HG03457 (cell line): ENCODE measurements around the gene KIAA0753.

ENCODE experiments used
- ATAC-seq: cut with Tn5 transposase; IDR thresholded peaks from one replicate; pipeline ENCODE4 v1.9.1; 2021; ENCODE audit warnings: moderate number of reproducible peaks; ENCODE audit not compliant: unreplicated experiment

KIAA0753 gene

DNA sequence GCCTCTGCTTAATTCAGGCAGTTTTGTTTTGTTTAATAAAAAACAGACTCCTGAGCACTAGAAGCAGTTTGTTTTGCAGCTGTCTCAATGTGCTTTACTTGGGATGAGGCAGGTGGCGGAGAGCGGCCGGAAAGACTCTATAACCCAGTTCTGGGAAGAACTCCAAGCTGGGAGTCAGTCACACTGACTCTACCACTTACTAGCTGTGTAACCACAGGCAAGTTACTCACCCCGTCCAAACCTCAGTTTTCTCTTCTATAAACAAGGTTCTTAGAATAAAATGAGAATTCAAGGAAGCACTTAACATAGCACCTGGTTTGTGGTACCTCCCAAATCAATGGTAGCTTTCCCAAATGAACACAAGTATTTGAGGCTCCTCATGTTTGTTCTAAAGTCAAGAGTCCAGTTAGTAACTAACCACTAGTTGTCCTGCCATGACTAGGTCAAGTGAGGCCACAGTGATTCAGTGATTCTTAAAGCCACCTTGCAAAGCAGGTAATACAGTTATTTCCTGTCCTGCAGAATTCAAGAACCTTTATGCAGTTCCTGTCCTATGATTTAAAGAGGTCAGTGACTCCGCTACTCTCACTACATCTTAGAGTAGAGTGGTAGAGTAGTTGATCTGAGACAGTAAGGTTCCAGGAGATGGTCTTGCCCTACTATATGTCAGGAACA lies 3.1 kb upstream of the KIAA0753 start:
- no peak for ATAC-seq

DNA sequence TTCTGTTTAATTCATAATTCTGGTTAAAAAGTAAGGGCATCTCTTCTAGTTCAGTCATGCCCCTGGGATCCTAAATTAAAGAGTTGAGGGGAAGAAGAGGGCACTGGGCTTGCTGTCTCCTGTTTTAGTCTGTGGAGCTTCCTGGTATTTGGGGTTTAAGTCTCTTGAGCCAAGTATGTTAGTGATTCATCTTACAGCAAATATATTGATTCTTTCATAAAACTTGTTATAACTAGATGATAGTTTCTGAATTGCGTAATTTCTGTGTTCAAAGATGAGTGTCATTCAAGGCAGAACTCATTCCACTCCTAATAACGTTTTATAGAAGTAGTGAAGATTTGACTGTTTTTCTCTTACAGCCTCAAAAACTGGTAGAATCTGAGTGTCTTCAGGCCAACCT lies 2.1 kb upstream of the KIAA0753 start:
- ATAC-seq, result no peak

DNA sequence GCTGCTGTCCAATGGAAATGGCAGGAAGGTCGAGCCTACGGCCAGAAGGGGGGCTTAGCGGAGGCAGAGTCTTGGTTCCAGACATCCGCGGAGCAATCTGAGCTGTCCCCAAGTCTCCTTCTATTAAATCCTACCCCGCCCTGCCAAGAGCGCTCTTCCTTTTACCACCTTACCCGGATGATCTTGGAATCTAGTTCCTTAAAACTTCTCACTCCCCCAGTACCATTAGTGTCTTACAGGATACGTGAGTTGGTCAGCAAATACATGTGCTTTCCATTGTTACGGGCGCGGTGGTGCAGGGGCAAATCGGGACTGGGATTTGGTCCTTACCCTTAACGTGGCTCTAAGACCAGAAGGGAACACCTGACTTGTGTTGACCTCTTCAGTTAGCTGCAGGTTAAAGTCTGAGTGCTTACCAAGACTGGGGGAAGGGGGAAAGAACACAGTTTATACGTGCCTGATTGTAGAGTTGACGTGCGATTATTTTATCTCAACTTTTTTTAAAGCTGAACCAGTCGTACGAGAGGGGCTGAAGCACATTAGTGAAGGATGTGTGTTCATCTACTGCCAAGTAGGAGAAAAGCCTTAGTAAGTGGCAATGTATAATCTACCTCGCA lies 844 bp upstream of the KIAA0753 start:
- peak; percentile 3 for ATAC-seq

DNA sequence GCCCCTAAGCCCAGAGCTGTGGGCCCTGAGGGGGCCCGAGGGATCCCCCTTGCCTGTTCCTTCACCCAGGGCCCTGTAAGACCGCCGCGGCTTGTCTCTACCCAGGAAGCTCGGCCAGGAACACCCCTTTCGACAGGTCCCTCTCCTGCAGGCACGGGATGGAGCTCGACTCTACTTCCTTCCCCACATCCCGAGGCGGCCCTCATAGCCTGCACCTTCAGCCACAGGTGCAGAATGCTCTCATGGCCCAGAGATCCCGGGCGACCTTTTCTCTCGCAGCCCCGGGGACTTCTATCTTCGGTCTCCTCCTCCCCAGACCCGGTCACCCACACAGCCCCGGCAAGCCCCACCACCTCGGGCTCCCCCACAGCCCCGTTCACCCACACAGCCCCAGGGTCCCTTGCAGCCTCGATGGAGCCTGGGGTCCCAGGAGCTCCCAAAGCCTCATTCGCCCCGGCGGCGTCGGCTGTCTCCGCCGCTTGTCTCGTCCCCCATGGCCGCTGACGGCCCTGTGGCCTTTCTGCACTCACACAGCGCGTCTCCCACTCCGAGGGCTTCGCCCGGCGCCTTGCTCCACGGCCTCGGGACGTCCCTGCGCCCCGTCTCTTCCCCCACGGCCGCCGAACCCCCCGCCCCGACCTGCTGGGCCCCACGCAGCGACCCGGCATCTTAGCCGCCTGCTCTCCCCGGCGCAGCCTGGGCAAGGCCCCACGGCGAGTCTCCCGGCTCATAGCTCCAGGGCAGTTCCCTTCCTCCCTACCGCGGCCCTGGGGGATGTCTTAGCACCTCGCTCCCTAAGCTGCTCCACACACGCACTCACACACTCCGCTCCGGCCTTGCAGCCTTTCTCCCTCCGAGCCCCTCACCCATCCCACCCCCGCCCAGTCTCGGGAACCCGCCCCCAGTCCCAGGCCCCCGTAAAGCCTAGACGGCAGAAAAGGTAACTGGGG lies 650 bp downstream of the KIAA0753 start:
- peak; percentile 3 for ATAC-seq

DNA sequence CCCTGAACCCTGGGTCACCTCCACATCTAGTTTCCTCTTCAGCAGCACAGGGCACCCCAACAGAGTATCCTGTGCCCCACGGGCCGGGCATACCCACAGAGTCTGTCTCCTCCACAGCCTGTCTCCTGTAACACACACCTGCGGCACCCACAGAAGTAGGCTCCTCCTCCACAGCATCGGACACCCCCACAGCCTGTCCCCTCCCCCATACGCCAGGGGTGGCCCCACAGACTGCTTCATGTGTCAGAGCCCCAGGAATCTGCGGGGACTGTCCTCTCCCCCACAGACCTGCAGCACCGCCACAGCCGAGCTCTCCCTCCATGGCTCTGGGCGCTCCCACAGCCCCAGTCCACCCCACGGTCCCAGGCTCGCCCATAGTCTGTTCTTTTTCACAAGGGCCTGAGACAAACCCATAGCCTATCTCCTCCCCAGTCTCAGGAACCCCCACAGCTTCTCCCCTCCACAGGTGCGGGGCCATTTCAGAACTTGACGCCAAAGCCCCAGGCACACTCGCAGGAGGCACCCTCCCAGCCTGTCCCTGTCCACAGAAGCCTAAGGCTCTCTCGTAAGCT lies 1.4 kb downstream of the KIAA0753 start:
- no peak for ATAC-seq

DNA sequence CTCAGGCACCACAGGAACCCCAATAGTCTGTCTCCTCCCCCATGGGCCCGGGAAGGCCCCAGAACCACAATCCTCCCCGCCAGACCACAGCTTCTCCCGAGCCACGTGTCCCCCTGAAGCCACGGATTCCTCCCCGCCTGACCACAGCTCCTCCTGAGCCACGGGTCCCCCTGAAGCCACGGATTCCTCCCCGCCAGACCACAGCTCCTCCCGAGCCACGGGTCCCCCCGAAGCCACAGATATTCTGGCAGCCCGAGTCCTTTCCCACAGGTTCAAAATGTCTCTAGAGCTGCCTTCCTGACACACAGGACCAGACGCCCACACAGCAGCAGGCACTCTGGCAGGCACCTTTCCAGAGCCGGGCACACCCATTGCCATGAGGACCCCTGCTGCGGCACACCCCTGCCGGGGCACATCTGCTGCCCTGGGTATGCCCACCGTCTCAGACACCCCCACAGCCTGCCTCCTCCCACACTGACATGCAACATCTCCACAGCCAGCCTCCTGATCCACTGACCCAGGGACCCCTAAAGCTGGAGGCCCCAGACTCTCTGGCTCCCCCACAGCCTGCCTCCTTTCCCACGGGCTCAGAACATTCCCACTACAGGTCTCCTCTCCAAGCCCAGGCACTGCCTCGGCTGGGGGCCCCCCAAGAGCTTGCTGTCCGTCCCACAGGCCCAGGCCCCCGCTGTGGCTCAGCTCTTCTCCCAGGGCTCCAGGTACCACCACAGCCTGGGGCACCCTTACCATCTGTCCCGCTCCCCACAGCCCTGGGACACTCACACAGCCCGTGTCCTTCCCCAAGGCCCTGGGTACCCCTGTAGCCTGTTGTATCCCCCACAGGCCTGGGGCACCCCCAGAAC lies 2.2 kb downstream of the KIAA0753 start:
- ATAC-seq, result no peak

DNA sequence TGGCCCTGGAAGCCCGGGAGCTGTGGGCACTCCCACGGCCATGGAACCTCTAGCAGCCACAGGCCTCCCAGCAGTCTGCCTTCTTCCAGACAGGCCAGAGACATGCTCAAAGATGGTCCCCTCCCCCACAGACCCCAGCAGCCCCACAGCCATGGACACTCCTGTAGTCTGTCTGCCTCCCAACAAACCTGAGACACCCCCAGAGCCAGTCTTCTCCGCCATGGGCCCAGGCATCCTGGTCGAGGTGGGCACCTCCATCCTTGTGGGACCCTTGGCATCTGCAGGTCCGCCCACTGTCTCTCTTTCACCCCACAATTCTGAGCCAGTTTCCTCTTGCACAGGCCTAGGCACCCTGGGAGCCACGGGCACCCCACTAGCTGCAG lies 3.1 kb downstream of the KIAA0753 start:
- ATAC-seq, result no peak

DNA sequence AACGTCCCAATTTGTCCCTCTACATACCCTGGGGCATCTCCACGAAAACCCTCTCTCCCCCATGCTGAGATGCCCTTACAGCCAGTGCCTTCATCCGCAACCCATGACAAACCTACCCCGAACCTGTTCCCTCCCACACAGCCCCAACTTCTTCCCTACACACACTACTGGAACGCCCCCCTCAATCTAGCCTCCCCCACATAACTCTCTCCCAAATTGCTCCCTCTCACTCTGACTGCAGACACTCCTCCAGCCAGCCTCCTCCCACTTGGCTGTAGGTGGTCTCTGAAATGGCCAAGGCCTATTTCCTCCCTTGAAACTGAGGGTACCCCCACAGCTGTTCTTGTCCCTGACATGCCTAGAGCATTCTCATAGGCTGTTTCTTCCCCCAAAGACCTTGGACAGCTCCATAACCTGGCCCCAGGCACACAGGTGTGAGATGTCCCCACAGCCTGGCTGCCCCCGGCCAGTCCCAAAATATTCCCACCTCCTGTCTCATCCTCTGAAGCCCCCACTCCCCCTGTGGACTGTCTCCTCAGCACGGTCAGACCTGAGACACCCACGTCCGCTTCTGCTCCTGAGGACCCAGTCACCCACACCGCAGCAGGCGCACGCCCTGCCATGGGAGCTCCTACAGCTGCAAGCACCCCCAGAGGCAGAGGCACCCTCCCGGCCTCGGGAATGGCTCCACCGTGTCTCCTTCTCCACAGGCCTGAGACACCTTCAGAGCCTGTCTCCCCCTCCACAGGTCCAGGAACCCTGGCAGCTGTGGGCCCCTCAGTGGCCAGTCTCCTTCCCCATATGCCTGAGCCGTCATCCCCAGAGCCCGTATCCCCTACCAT lies 3.7 kb downstream of the KIAA0753 start:
- ATAC-seq, result no peak

DNA sequence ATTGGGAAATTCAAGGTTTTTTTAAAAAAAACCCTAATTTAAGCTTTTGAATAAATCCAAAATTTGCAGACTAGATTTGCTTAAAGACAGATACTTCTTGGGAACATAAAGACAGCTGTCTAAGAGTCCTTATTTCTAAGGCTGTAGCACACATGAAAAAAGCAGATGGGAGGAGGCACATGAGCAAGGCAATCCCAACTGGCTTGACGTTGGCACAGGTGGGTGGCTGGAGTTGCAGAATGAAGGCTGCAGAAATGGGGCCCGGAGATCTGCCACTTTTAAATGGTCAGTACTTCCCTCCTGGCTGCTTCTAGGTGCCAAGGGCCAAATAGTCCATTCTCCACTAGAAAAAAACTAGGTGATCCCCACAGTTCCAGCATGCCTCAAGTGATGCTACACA lies 4.4 kb downstream of the KIAA0753 start:
- ATAC-seq, result no peak

DNA sequence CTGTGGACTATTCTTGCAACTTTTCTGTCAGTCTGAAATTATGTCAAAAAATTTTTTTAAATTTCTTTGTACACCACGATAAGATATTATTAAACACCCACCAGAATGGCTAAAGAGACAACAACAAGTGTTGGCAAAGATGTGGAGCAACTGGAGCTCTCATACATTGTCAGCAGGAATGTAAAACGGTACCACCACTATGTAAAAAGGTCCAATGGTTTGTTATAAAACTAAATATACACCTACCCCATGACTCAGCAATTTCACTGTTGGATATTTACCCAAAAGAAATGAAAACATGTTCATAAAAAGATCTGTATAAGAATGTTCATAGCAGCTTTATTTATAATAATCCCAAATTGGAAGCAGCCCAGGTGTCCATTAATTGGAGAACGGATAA lies 7.2 kb downstream of the KIAA0753 start:
- no peak for ATAC-seq

DNA sequence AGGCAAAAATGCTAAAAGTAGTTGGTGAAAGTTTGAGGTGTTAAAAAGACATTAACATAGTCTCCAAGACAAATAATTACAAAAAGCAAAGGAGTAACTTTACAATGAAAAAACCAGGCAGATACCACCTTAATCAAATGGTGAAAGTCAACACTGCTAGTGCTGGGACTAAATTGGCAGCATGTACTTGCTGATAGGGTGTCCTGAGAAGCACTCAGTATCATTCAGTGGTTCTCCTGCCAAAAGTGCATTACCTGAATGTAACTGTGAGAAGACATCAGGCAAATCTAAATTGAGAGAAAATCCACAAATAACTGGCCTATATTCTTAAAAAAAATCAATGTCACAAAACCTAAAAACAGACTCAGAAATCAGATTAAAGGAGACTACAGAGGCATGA lies 8.0 kb downstream of the KIAA0753 start:
- ATAC-seq, result no peak

DNA sequence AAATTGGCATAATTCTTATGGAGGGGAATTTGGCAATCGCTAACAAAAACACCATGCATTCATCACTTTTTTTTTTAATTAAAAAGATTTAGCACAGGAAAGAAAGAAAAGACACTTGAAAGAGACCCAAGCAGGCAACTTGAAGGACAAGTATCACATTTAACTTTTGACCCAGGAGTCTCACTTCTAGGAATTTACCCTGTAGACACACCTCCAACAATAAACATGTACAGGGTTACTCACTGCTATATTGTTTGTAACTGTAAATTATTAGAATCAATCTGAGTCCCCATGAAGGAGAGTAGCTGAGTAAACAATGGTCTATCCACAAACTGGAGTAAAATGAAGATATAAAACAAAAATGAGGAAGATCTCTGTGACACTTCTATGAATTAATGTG lies 10.1 kb downstream of the KIAA0753 start:
- ATAC-seq, result no peak

DNA sequence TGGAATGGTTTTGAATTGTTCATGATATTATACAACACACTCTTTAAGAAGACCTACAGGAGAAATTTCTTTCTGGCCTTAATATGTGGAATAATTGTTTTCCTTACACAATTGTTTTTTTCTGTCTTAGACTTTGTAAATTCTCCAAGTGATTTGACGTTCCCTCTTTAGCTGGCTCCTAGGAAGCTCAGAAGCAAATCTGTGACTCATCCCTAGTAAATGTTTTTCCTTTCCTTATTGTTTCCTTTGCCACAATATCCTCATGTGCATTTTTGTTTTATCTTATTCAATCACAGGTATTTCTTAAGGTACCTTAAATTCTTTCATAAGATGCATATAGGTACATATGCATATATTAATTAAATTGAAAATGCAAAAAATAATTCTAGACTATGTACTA lies 13.5 kb downstream of the KIAA0753 start:
- ATAC-seq, result no peak

DNA sequence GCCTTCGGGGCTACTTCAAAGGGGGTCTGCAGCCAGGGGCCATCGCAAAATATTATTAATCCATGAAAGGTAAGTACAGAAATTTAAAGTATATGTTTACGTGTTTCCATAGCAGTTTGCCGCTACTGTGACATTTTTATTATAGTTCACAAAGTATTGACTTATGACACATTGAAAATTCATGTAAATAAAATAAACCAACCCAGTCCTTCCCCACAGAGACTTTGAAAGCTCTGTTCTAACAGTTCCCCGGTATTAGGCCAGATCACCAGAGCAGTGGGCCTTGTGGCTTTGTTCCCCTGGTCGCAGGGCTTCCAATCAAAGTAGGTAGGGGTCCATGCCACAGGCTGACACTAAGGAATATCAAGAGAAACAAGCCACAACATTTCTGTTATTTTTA lies 13.9 kb downstream of the KIAA0753 start:
- no peak for ATAC-seq

DNA sequence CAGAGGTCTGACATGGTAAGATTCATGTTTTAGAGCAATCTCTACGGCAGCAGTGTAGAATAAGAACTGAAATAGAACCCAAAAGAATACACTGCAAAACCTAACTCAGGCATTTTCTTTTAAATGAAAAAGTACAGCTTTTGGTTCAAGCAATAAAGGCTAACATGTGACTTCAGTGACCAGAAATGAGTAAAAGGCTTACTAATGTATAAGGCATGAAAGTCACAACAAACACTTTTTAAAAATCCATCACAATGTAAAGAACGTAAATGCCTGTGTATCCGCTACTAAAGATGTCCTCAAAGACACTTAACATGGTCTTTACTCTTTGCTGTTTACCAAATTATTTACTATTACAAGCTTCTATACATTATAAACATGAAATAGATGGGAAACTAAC lies 16.6 kb downstream of the KIAA0753 start:
- no peak for ATAC-seq

DNA sequence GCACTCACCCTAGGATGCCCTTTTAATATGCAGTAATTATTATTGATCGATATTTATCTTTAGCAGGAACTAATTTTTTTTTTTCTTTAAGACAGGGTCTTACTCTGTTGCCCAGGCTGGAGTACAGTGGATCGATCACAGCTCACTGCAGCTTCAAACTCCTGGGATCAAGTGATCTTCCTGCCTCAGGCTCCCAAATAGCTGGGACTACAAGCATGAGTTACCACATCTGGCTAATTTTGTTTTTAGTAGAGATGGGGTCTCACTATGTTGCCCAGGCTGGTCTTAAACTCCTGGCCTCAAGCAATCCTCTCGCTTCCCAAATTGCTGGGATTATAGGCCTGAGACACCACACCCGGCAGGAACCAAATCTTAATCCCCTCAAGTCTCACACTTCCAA lies 29.3 kb downstream of the KIAA0753 start:
- no peak for ATAC-seq

DNA sequence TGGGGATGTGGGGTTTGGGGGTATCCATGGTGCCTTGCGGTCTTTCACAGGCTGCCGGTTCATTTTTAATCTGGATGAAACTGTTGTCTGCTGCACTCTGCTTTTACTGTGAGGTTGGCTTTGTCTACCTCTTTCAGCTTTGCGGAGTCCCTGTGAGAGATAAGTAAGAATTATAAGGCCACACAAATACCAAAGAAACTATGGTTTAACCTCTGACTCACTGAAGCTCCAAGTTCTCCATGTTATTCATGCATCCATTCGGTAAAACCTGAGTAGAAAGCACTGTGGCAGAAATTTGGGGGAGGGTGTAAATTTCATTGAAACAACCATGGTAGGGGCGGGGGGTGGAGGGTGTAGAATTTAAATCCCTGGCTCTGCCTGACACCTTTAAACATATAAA lies 30.5 kb downstream of the KIAA0753 start:
- ATAC-seq, result no peak

DNA sequence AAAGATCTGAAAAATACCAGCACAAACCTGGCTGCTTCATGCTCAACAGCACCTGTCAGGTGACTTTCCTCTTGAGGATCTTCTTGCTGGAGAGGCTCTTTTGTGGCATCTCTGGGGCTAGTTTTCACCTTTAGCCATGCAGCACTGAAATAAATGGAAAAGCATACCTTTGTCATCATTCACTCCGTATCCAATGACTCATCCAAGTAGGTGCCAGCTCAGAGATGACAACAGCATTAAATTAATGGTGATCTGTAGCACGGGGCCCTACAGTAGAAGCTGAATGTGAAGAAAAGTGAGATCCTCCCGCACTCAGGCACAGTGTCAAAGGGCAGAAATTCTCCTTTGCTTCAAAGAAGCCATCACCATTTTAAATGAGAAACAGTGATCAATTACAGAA lies 32.2 kb downstream of the KIAA0753 start:
- no peak for ATAC-seq

DNA sequence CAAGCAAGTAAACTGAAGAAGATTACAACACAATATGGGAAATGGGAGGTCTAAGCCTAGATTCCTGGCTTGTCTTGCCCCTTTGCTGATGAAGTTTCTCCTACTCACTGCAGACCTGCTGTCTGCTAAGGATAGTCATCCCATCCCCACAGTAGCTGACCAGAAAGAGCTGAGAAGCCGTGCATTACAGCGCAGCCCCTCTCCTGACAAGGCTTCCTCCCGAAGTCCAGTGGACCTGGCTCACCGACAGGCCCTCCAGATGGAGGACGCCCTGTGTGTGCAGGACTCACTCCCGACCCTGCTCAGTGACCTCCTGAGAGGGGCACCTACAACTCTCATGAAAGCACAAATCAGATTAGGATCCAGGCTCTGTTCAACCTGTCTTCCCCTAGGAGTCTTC lies 35.4 kb downstream of the KIAA0753 start:
- no peak for ATAC-seq
